ENCODE measurements around the gene RGS6.

DNA sequence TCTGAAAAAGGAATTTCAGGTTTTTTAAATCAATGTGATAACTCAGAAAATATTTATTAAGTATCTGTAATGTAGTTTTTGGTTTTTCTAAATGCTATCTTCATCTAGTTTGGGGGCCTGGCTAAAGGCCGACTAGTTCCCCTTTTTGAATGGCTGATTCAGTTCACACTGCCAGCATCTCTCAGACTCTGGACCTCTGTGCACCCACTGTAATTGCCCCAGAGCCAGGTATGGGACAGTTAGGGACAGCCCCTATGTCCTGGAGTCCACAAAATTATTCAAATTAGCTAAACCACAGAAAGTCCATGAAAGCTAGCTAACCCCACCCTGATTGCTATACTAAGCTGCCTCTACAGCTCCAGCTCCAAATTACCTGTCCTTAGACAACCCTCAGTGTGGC, 49.1 kb upstream of the RGS6 start:
- TF ChIP-seq, protein P1, sequence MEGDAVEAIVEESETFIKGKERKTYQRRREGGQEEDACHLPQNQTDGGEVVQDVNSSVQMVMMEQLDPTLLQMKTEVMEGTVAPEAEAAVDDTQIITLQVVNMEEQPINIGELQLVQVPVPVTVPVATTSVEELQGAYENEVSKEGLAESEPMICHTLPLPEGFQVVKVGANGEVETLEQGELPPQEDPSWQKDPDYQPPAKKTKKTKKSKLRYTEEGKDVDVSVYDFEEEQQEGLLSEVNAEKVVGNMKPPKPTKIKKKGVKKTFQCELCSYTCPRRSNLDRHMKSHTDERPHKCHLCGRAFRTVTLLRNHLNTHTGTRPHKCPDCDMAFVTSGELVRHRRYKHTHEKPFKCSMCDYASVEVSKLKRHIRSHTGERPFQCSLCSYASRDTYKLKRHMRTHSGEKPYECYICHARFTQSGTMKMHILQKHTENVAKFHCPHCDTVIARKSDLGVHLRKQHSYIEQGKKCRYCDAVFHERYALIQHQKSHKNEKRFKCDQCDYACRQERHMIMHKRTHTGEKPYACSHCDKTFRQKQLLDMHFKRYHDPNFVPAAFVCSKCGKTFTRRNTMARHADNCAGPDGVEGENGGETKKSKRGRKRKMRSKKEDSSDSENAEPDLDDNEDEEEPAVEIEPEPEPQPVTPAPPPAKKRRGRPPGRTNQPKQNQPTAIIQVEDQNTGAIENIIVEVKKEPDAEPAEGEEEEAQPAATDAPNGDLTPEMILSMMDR (IDR thresholded peaks at IDR 0.05): no peak
- no peak for TF ChIP-seq POLR2A (IDR thresholded peaks at IDR 0.05)
